HCT116 (cell line): ENCODE results near the gene CMIP. TPM values are rescaled to one million over a fixed set of nuclear protein-coding genes. Genes with fewer than 3 reads are reported as not detected.

Experiments used
- ATAC-seq: fragments of 200-7000 bp; cut with Tn5 transposase; 2 replicates; pipeline ENCODE4 v1.9.1; 2020; ENCODE audit warnings: mild to moderate bottlenecking, moderate library complexity
- BruUV-seq: library from RNA; stranded (reverse); fragments of 400-500 nt; replicated peaks from 2 replicates; lab custom pipeline; 2021; lab: Mats Ljungman, UMichigan
- CTCF ChIA-PET: fragments of 300-600 bp; sonication (Branson Sonifier 250); formaldehyde crosslinking; loops from one replicate; lab custom pipeline; 2021; ENCODE audit warnings: antibody characterized with exemption; lab: Charles Lee
- POLR2A ChIA-PET: fragments of 300-600, 350-600 bp; sonication (Branson Sonifier 250); formaldehyde crosslinking; loops from one replicate; lab custom pipeline; 2021; ENCODE audit warnings: antibody characterized with exemption; lab: Charles Lee
- RAD21 ChIA-PET, 2 experiments: fragments of 300-600 bp; sonication (Branson Sonifier 250); formaldehyde crosslinking; loops; one replicate each; lab custom pipeline; 2023; ENCODE audit warnings: low total read pairs in 2 of 2; ENCODE audit not compliant: uncharacterized antibody in 2 of 2, unreplicated experiment in 2 of 2, low non-redundant PET in 1 of 2; lab: Charles Lee
- DNase-seq: peaks from one replicate; pipeline ENCODE4 v3.0.0-alpha.2; 2010; ENCODE audit warnings: low read depth, low spot score
- H2AFZ ChIP-seq: fragments of 200-600 bp; shearing (Covaris generic), sonication (generic); 2 replicates; pipeline ENCODE4 v1.6.1; 2017; ENCODE audit warnings: low read depth, mixed run types, mixed read lengths, antibody characterized with exemption, low read length; ENCODE audit not compliant: poor library complexity, severe bottlenecking
- H3K27ac ChIP-seq: 2 replicates; pipeline ENCODE4 v1.5.1; 2012; ENCODE audit warnings: low read depth, low read length
- H3K27me3 ChIP-seq: fragments of 200-600 bp; sonication (generic); 2 replicates; pipeline ENCODE4 v1.6.1; 2016; ENCODE audit warnings: mixed run types, low read length, mixed read lengths; ENCODE audit not compliant: insufficient read depth
- H3K36me3 ChIP-seq, 2 experiments: fragments of 200-500 bp in 1 of 2; fragments of 200-600 bp in 1 of 2; sonication (Bioruptor generic) in 1 of 2; sonication (generic) in 1 of 2; 2 replicates each; pipeline versions ENCODE4 v1.5.1 to v1.6.1; 2014 to 2016; ENCODE audit warnings: low read length in 2 of 2, inconsistent platforms in 1 of 2, mixed read lengths in 1 of 2, mixed run types in 1 of 2; ENCODE audit not compliant: insufficient read depth in 2 of 2, control insufficient read depth in 1 of 2
- H3K4me1 ChIP-seq, 2 experiments: fragments of 200-600 bp in 1 of 2; sonication (generic) in 1 of 2; 2 replicates each; pipeline versions ENCODE4 v1.5.1 to v1.6.1; 2012 to 2017; ENCODE audit warnings: low read length in 2 of 2, inconsistent platforms in 1 of 2, mild to moderate bottlenecking in 1 of 2, mixed read lengths in 1 of 2, mixed run types in 1 of 2, moderate library complexity in 1 of 2; ENCODE audit not compliant: insufficient read depth in 2 of 2, control insufficient read depth in 1 of 2
- H3K4me2 ChIP-seq: fragments of 200-600 bp; sonication (generic); 2 replicates; pipeline ENCODE4 v1.6.1; 2017; ENCODE audit warnings: mixed run types, low read length, mixed read lengths
- H3K4me3 ChIP-seq, 2 experiments: fragments of 200-600 bp in 1 of 2; sonication (generic) in 1 of 2; replicated peaks in 1 of 2; 2 replicates each; pipeline ENCODE4 v1.5.1; 2011 to 2016; ENCODE audit warnings: low read length in 2 of 2, control low read depth in 1 of 2, low read depth in 1 of 2, mild to moderate bottlenecking in 1 of 2, mixed read lengths in 1 of 2, mixed run types in 1 of 2
- H3K79me2 ChIP-seq: fragments of 200-600 bp; sonication (generic); 2 replicates; pipeline ENCODE4 v1.6.1; 2017; ENCODE audit warnings: mild to moderate bottlenecking, mixed run types, low read length, moderate library complexity, mixed read lengths; ENCODE audit not compliant: insufficient read depth
- H3K9ac ChIP-seq: fragments of 200-600 bp; sonication (generic); 2 replicates; pipeline ENCODE4 v1.6.1; 2016; ENCODE audit warnings: low read length, mixed read lengths
- H3K9me2 ChIP-seq: fragments of 200-600 bp; sonication (generic), shearing (Covaris generic); 2 replicates; pipeline ENCODE4 v1.6.1; 2017; ENCODE audit warnings: mixed run types, mild to moderate bottlenecking, moderate library complexity; ENCODE audit not compliant: insufficient read depth
- H3K9me3 ChIP-seq, 2 experiments: fragments of 200-500 bp in 1 of 2; fragments of 200-600 bp in 1 of 2; sonication (Bioruptor generic) in 1 of 2; sonication (generic) in 1 of 2; 2 replicates each; pipeline ENCODE4 v1.6.1; 2014 to 2017; ENCODE audit warnings: low read length in 2 of 2, mixed read lengths in 2 of 2, inconsistent platforms in 1 of 2, low read depth in 1 of 2, mild to moderate bottlenecking in 1 of 2, mixed run types in 1 of 2, moderate library complexity in 1 of 2; ENCODE audit not compliant: control insufficient read depth in 1 of 2, insufficient read depth in 1 of 2
- H4K20me1 ChIP-seq: fragments of 200-600 bp; sonication (generic), shearing (Covaris generic); 2 replicates; pipeline ENCODE4 v1.6.1; 2017; ENCODE audit warnings: mixed run types, mild to moderate bottlenecking, moderate library complexity; ENCODE audit not compliant: insufficient read depth
- ATF3 ChIP-seq: IDR thresholded peaks from 2 replicates; pipeline ENCODE4 v1.6.1; 2012
- EGR1 ChIP-seq: IDR thresholded peaks from 2 replicates; pipeline ENCODE4 v1.6.1; 2012; ENCODE audit warnings: low read depth
- ELF1 ChIP-seq: IDR thresholded peaks from 2 replicates; pipeline ENCODE4 v1.6.1; 2012; ENCODE audit warnings: low read depth, borderline replicate concordance
- JUND ChIP-seq: IDR thresholded peaks from 2 replicates; pipeline ENCODE4 v1.6.1; 2012
- RAD21 ChIP-seq: IDR thresholded peaks from 2 replicates; pipeline ENCODE4 v1.6.1; 2012; ENCODE audit warnings: low read depth, mild to moderate bottlenecking
- ZBTB33 ChIP-seq: IDR thresholded peaks from 2 replicates; pipeline ENCODE4 v1.6.1; 2011; ENCODE audit warnings: mild to moderate bottlenecking, low read length, moderate library complexity; ENCODE audit not compliant: insufficient replicate concordance; ENCODE audit errors: extremely low read depth
- ZNF274 ChIP-seq: fragments of 200-500 bp; sonication (Bioruptor generic); IDR thresholded peaks from 2 replicates; pipeline ENCODE4 v1.6.1; 2014; ENCODE audit warnings: mild to moderate bottlenecking, low read depth, low read length, inconsistent platforms
- intact Hi-C: fragments of 100-400 bp; cut with micrococcal nuclease; formaldehyde crosslinking; loops from 2 replicates; pipeline ENCODE4 v1.10.0; 2022
- total RNA-seq: library from RNA; stranded (reverse); gene quantifications from one replicate; pipeline ENCODE4 v1.2.1, GENCODE V29; 2021; ENCODE audit not compliant: unreplicated experiment
- TF ChIP-seq, protein P1 (sequence below): IDR thresholded peaks from 2 replicates; pipeline ENCODE4 v1.6.1; 2012

The CMIP gene
- total RNA-seq, 1 experiment from 2014 or later, result 64.6 TPM

DNA sequence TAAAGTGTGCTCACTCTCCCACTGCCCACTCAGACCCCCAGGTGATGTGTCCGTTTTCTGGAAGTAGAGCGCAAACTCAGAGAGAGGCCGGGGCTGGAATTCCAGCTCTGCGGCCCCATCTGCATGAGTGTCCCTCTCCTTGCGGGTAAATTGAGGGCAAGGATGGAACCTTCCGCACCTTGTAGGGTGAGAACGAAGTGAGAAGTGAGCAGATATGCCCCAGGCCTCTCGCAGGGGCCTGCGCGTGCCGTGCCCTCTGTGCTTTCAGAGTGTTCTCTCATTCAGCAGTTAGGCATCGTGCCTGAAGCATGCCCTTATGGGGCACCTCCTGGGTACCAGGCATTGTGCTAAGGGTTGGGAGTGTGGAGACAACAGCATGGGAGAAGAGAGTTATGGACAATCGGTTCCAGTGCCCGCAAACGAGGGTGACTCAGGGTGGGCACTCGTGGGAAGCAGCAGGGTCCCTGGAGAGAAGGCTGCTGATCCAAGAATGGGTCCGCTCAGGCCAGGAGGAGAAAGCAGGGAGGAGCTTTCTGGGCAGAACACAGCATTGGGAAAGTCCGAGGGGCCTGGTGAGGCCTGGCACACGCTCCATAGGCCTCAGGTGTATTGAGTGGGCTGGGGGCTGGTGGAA, 23.8 kb downstream of the CMIP start:
- Histone ChIP-seq H3K79me2 (peaks cover 100% of the 10 kb centered on the region), H3K9me3 (no peaks in the 10 kb centered on the region), H4K20me1 (peaks cover 22% of the 10 kb centered on the region; the same call in 1 of the 2 replicates), H3K9ac (no peak overlapping the region), H3K36me3 (peaks cover 0 to 16% of the 10 kb centered on the region in 2 experiments; a peak in 2 of 4 replicates), H3K27me3 (no peaks in the 10 kb centered on the region), H2AFZ (no peak overlapping the region), H3K4me3 (no peak overlapping the region), H3K4me1 (no peaks in the 10 kb centered on the region), H3K9me2 (no peaks in the 10 kb centered on the region), H3K4me2 (no peak overlapping the region), H3K27ac (no peak overlapping the region)
- DNase-seq (no peak), ATAC-seq (no peak)
- CTCF ChIA-PET, result no interaction called here
- intact Hi-C loops, result no loop called here
- TF ChIP-seq RAD21 (no peak), ATF3 (no peak), ELF1 (no peak), JUND (no peak), ZNF274 (no peak), EGR1 (no peak), ZBTB33 (no peak)
- TF ChIP-seq, protein P1, sequence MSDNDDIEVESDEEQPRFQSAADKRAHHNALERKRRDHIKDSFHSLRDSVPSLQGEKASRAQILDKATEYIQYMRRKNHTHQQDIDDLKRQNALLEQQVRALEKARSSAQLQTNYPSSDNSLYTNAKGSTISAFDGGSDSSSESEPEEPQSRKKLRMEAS, result no peak
- POLR2A ChIA-PET, result no interaction called here
- RAD21 ChIA-PET, result no interaction called here
- BruUV-seq, result no TSS peak
